Mesothelial cell of epicardium (in vitro differentiated cells): ENCODE data around the gene APCDD1L. TPM values are rescaled to one million over a fixed set of nuclear protein-coding genes. Genes with fewer than 3 reads are reported as not detected.

Experiments
- DNase-seq, 2 experiments: peaks; one replicate each; pipeline ENCODE4 v3.0.0; 2021; ENCODE audit warnings: low spot score in 2 of 2; ENCODE audit not compliant: unreplicated experiment in 2 of 2
- H3K27ac Mint-ChIP-seq: 2 replicates; pipeline ENCODE4 v1.8.0; 2021; ENCODE audit warnings: mixed read lengths
- H3K27me3 Mint-ChIP-seq: 2 replicates; pipeline ENCODE4 v1.8.0; 2021; ENCODE audit warnings: low read depth, mixed read lengths
- H3K36me3 Mint-ChIP-seq: 2 replicates; pipeline ENCODE4 v1.8.0; 2021; ENCODE audit warnings: mixed read lengths
- H3K4me1 Mint-ChIP-seq: 2 replicates; pipeline ENCODE4 v1.8.0; 2021; ENCODE audit warnings: mixed read lengths
- H3K4me3 Mint-ChIP-seq: 2 replicates; pipeline ENCODE4 v1.8.0; 2021; ENCODE audit warnings: mild to moderate bottlenecking, moderate library complexity, mixed read lengths
- H3K9me3 Mint-ChIP-seq: 2 replicates; pipeline ENCODE4 v1.8.0; 2021; ENCODE audit warnings: mixed read lengths
- CTCF ChIP-seq: fragments of 200-600 bp; sonication (generic); IDR thresholded peaks from one replicate; pipeline ENCODE4 v1.5.0; 2021; ENCODE audit warnings: antibody characterized with exemption; ENCODE audit not compliant: unreplicated experiment
- total RNA-seq: library from RNA; stranded (reverse); gene quantifications from 3 replicates; pipeline ENCODE4 v1.2.1, GENCODE V29; 2021

The APCDD1L gene
- total RNA-seq, 1 donor from 2014 or later: not detected

GRCh38 chr20:58434326-58434725 is 80.9 kb downstream of the APCDD1L start:
- no peak for DNase-seq
- TF ChIP-seq CTCF: no peak
- no peak overlapping the region for H3K4me3 Mint-ChIP-seq
- H3K27me3 Mint-ChIP-seq: no peaks in the 10 kb centered on the region
- H3K36me3 Mint-ChIP-seq: peaks cover 24% of the 10 kb centered on the region
- no peaks in the 10 kb centered on the region for H3K9me3 Mint-ChIP-seq
- H3K4me1 Mint-ChIP-seq: no peaks in the 10 kb centered on the region
- H3K27ac Mint-ChIP-seq: no peak overlapping the region

- H3K4me3 Mint-ChIP-seq: no peak overlapping the region
- peaks cover 1% of the 10 kb centered on the region for H3K9me3 Mint-ChIP-seq
- no peak overlapping the region for H3K27ac Mint-ChIP-seq
- no peaks in the 10 kb centered on the region for H3K27me3 Mint-ChIP-seq
- peaks cover 27% of the 10 kb centered on the region for H3K36me3 Mint-ChIP-seq
- no peaks in the 10 kb centered on the region for H3K4me1 Mint-ChIP-seq
- no peak for TF ChIP-seq CTCF
- no peak for DNase-seq
These were observed 81.4 kb downstream of the APCDD1L start for GRCh38 chr20:58433759-58434158.

GRCh38 chr20:58433029-58433647 is 82.1 kb downstream of the APCDD1L start:
- no peak for DNase-seq
- no peak for TF ChIP-seq CTCF
- H3K4me1 Mint-ChIP-seq: no peaks in the 10 kb centered on the region
- H3K4me3 Mint-ChIP-seq: no peak overlapping the region
- H3K36me3 Mint-ChIP-seq: peaks cover 30% of the 10 kb centered on the region
- H3K27ac Mint-ChIP-seq: no peak overlapping the region
- no peaks in the 10 kb centered on the region for H3K27me3 Mint-ChIP-seq
- peaks cover 3% of the 10 kb centered on the region for H3K9me3 Mint-ChIP-seq

GRCh38 chr20:58432186-58432954 is 82.8 kb downstream of the APCDD1L start:
- Mint-ChIP-seq H3K27me3 (no peaks in the 10 kb centered on the region), H3K36me3 (peaks cover 23% of the 10 kb centered on the region), H3K4me1 (no peaks in the 10 kb centered on the region), H3K4me3 (no peak overlapping the region), H3K9me3 (peaks cover 3% of the 10 kb centered on the region), H3K27ac (no peak overlapping the region)
- TF ChIP-seq CTCF: no peak
- DNase-seq: no peak

- no peak for DNase-seq
These were observed 84.1 kb downstream of the APCDD1L start for GRCh38 chr20:58431134-58431533.

More at GRCh38 chr20:58431134-58431533, 84.1 kb downstream of the APCDD1L start:
- H3K27ac Mint-ChIP-seq: no peak overlapping the region
- H3K9me3 Mint-ChIP-seq: peaks cover 3% of the 10 kb centered on the region
- peaks cover 21% of the 10 kb centered on the region for H3K36me3 Mint-ChIP-seq
- no peak overlapping the region for H3K4me3 Mint-ChIP-seq
- no peaks in the 10 kb centered on the region for H3K27me3 Mint-ChIP-seq
- no peak for TF ChIP-seq CTCF
- H3K4me1 Mint-ChIP-seq: no peaks in the 10 kb centered on the region
